ENCODE measurements around the gene FGF14. TPM values are rescaled to one million over a fixed set of nuclear protein-coding genes. Genes with fewer than 3 reads are reported as not detected.

The FGF14 gene
- polyA plus RNA-seq, 1 of the 3 experiments (the other 2 are of a cell fraction): 0.20 TPM

GRCh38 chr13:101747039-101747438, 654.8 kb downstream of the FGF14 start:
- H3K4me1 ChIP-seq (ENCODE audit: control insufficient read depth in 1 of 2, insufficient read depth in 2 of 2, low read depth in 1 of 2, low read length in 1 of 2): peaks cover 0 to 10% of the 10 kb centered on the region in 2 experiments; a peak in 2 of 4 replicates
- H4K20me1 ChIP-seq (ENCODE audit: insufficient read depth): no peaks in the 10 kb centered on the region
- ChIA-PET CTCF (interaction anchor here (1.1 kb wide), 1 partner anchor 10 kb away, joined by 3 read pairs; no protein-coding TSS in a partner anchor), POLR2A (no interaction called here)
- no peaks in the 10 kb centered on the region for H3K9me2 ChIP-seq
- no peaks in the 10 kb centered on the region for H3F3A ChIP-seq (replicated peaks; ENCODE audit: insufficient read depth)
- WGBS (ENCODE audit: low lambda C conversion rate): 75% methylated on average over 1 of the region's 1 CpG
- no peaks in the 10 kb centered on the region for H3K79me2 ChIP-seq (ENCODE audit: insufficient read depth)
- no peak overlapping the region for H2AFZ ChIP-seq (ENCODE audit: low read depth)
- no peaks in the 10 kb centered on the region for H3K36me3 ChIP-seq (replicated peaks in 1 of 2; ENCODE audit: control insufficient read depth in 1 of 2, insufficient read depth in 2 of 2, low read length in 1 of 2)
- H3K27ac ChIP-seq (ENCODE audit: low read depth in 2 of 2, low read length in 1 of 2): no peak overlapping the region
- H3K9ac ChIP-seq: no peak overlapping the region
- TF ChIP-seq IRF3 (IDR thresholded peaks at IDR 0.05; ENCODE audit: low read depth, low read length): no peak
- no peak for TF ChIP-seq ELF1 (IDR thresholded peaks at IDR 0.05)
- no peak for TF ChIP-seq SIN3A (IDR thresholded peaks at IDR 0.05; ENCODE audit: borderline replicate concordance, low read depth, low read length)
- TF ChIP-seq EZH2phosphoT487 (IDR thresholded peaks at IDR 0.05; ENCODE audit: borderline replicate concordance, low read depth): no peak
- TF ChIP-seq MEF2A (IDR thresholded peaks at IDR 0.05; ENCODE audit: borderline replicate concordance, low read depth): no peak
- no peak for TF ChIP-seq MXI1 (IDR thresholded peaks at IDR 0.05; ENCODE audit: low read depth, low read length)
- TF ChIP-seq FOXJ3 (CRISPR knock-in tag; IDR thresholded peaks at IDR 0.05): no peak
- no peak for TF ChIP-seq JUND (IDR thresholded peaks at IDR 0.05)
- no peak for TF ChIP-seq NFIC (IDR thresholded peaks at IDR 0.05; ENCODE audit: borderline replicate concordance)
- no peak for TF ChIP-seq YY1 (IDR thresholded peaks at IDR 0.05; ENCODE audit: low read depth)
- TF ChIP-seq SMC3 (IDR thresholded peaks at IDR 0.05; ENCODE audit: low read depth, low read length): no peak
- no peak for TF ChIP-seq CHD2 (IDR thresholded peaks at IDR 0.05; ENCODE audit: low read length, partially characterized antibody)
- TF ChIP-seq TAF1 (IDR thresholded peaks at IDR 0.05; ENCODE audit: borderline replicate concordance, low read depth, low read length): no peak
- no peak for TF ChIP-seq FOXM1 (IDR thresholded peaks at IDR 0.05; ENCODE audit: low read depth)
- TF ChIP-seq TEAD4 (IDR thresholded peaks at IDR 0.05; ENCODE audit: borderline replicate concordance, insufficient read depth): no peak
- TF ChIP-seq GATA2 (CRISPR knock-in tag; IDR thresholded peaks at IDR 0.05): no peak
- TF ChIP-seq, protein P1, sequence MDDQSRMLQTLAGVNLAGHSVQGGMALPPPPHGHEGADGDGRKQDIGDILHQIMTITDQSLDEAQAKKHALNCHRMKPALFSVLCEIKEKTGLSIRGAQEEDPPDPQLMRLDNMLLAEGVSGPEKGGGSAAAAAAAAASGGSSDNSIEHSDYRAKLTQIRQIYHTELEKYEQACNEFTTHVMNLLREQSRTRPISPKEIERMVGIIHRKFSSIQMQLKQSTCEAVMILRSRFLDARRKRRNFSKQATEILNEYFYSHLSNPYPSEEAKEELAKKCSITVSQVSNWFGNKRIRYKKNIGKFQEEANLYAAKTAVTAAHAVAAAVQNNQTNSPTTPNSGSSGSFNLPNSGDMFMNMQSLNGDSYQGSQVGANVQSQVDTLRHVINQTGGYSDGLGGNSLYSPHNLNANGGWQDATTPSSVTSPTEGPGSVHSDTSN (IDR thresholded peaks at IDR 0.05): no peak
- TF ChIP-seq FOSL2 (IDR thresholded peaks at IDR 0.05; ENCODE audit: borderline replicate concordance, low read depth): no peak
- no peak for TF ChIP-seq RFX5 (IDR thresholded peaks at IDR 0.05; ENCODE audit: low read length)
- H3K9me3 ChIP-seq: no peaks in the 10 kb centered on the region
- no peak for DNase-seq
- no peak overlapping the region for H3K4me2 ChIP-seq
- no peak overlapping the region for H3K4me3 ChIP-seq (ENCODE audit: low read depth in 2 of 2, low read length in 1 of 2)
- H3K27me3 ChIP-seq (ENCODE audit: insufficient read depth): no peaks in the 10 kb centered on the region

All from SK-N-SH (cell line).